Activated naive CD8-positive, alpha-beta T cell treated with anti-CD3 and anti-CD28 coated beads for 36 hours (primary cell): ENCODE measurements around the gene ZBED4. TPM values are rescaled to one million over a fixed set of nuclear protein-coding genes. Genes with fewer than 3 reads are reported as not detected.
"Not testable (repeated sequence)": the region's sequence is repeated elsewhere in the genome, so short reads cannot be mapped to it uniquely, and the experiment has no call there.

Source experiments
- DNase-seq: peaks from one replicate; pipeline ENCODE4 v3.0.0; 2021
- H3K27ac Mint-ChIP-seq: one replicate; pipeline ENCODE4 v1.8.0; 2022; ENCODE audit warnings: mild to moderate bottlenecking, moderate library complexity, mixed read lengths
- H3K27me3 Mint-ChIP-seq: one replicate; pipeline ENCODE4 v1.8.0; 2022; ENCODE audit warnings: mild to moderate bottlenecking, mixed read lengths
- H3K36me3 Mint-ChIP-seq: one replicate; pipeline ENCODE4 v1.8.0; 2021; ENCODE audit warnings: mild to moderate bottlenecking, mixed read lengths
- H3K4me1 Mint-ChIP-seq: one replicate; pipeline ENCODE4 v1.8.0; 2021; ENCODE audit warnings: mixed read lengths
- H3K4me3 Mint-ChIP-seq: one replicate; pipeline ENCODE4 v1.8.0; 2022; ENCODE audit warnings: mild to moderate bottlenecking, moderate library complexity, mixed read lengths
- H3K9me3 Mint-ChIP-seq: one replicate; pipeline ENCODE4 v1.8.0; 2022; ENCODE audit warnings: mixed read lengths
- total RNA-seq, 2 experiments: library from RNA; stranded (reverse); gene quantifications; one replicate each; pipeline ENCODE4 v1.2.3, GENCODE V29; 2021

ZBED4 gene
- total RNA-seq, 2 experiments from 2014 or later: 20.6 to 20.7 TPM

GRCh38 chr22:49845666-49846459, 7.8 kb upstream of the ZBED4 start:
- Mint-ChIP-seq H3K36me3 (no peaks in the 10 kb centered on the region), H3K9me3 (no peaks in the 10 kb centered on the region), H3K4me3 (no peak overlapping the region), H3K4me1 (peaks cover 2% of the 10 kb centered on the region), H3K27me3 (peaks cover 20% of the 10 kb centered on the region), H3K27ac (no peak overlapping the region)
- no peak for DNase-seq

GRCh38 chr22:49847751-49848689, 5.6 kb upstream of the ZBED4 start:
- no peaks in the 10 kb centered on the region for H3K9me3 Mint-ChIP-seq
- H3K4me1 Mint-ChIP-seq: peaks cover 4% of the 10 kb centered on the region
- H3K27me3 Mint-ChIP-seq: peaks cover 25% of the 10 kb centered on the region
- no peaks in the 10 kb centered on the region for H3K36me3 Mint-ChIP-seq
- H3K27ac Mint-ChIP-seq: no peak overlapping the region
- DNase-seq: no peak
- peak overlapping the region; percentile 18 for H3K4me3 Mint-ChIP-seq

- Mint-ChIP-seq H3K27me3 (peaks cover 25% of the 10 kb centered on the region), H3K27ac (no peak overlapping the region), H3K4me1 (peaks cover 4% of the 10 kb centered on the region), H3K36me3 (no peaks in the 10 kb centered on the region), H3K9me3 (no peaks in the 10 kb centered on the region), H3K4me3 (peak overlapping the region; percentile 14)
- DNase-seq: no peak
Measured at GRCh38 chr22:49848690-49849160, 4.9 kb upstream of the ZBED4 start.

GRCh38 chr22:49849161-49850020, 4.3 kb upstream of the ZBED4 start:
- Mint-ChIP-seq H3K9me3 (no peaks in the 10 kb centered on the region), H3K4me1 (peaks cover 4% of the 10 kb centered on the region), H3K36me3 (no peaks in the 10 kb centered on the region), H3K27me3 (peaks cover 25% of the 10 kb centered on the region), H3K27ac (no peak overlapping the region), H3K4me3 (peak overlapping the region; percentile 48)
- no peak for DNase-seq

GRCh38 chr22:49850021-49850911, 3.4 kb upstream of the ZBED4 start:
- Mint-ChIP-seq H3K9me3 (no peaks in the 10 kb centered on the region), H3K4me3 (peak overlapping the region; percentile 48), H3K36me3 (no peaks in the 10 kb centered on the region), H3K4me1 (peaks cover 11% of the 10 kb centered on the region), H3K27me3 (peaks cover 25% of the 10 kb centered on the region), H3K27ac (no peak overlapping the region)
- DNase-seq: no peak

- Mint-ChIP-seq H3K4me3 (peak overlapping the region; percentile 33), H3K36me3 (no peaks in the 10 kb centered on the region), H3K4me1 (peaks cover 20% of the 10 kb centered on the region), H3K27me3 (peaks cover 25% of the 10 kb centered on the region), H3K9me3 (no peaks in the 10 kb centered on the region), H3K27ac (no peak overlapping the region)
- no peak for DNase-seq
Measured at GRCh38 chr22:49850959-49851802, 2.5 kb upstream of the ZBED4 start.

GRCh38 chr22:49852568-49852897, 1.1 kb upstream of the ZBED4 start:
- peak overlapping the region; percentile 20 for H3K27ac Mint-ChIP-seq
- not testable (repeated sequence) for DNase-seq

GRCh38 chr22:49853981-49854831, 562 bp downstream of the ZBED4 start:
- DNase-seq: peak; percentile 42
- peak overlapping the region; percentile 92 for H3K27ac Mint-ChIP-seq
- peaks cover 3% of the 10 kb centered on the region for H3K36me3 Mint-ChIP-seq
- H3K4me1 Mint-ChIP-seq: peaks cover 37% of the 10 kb centered on the region
- H3K27me3 Mint-ChIP-seq: peaks cover 17% of the 10 kb centered on the region
- peak overlapping the region; percentile 97 for H3K4me3 Mint-ChIP-seq
- no peaks in the 10 kb centered on the region for H3K9me3 Mint-ChIP-seq

More at GRCh38 chr22:49852568-49852897, 1.1 kb upstream of the ZBED4 start:
- peak overlapping the region; percentile 68 for H3K4me3 Mint-ChIP-seq
- peaks cover 27% of the 10 kb centered on the region for H3K4me1 Mint-ChIP-seq
- H3K27me3 Mint-ChIP-seq: peaks cover 25% of the 10 kb centered on the region
- not testable (repeated sequence) for H3K9me3 Mint-ChIP-seq, H3K36me3 Mint-ChIP-seq

- peaks cover 37% of the 10 kb centered on the region for H3K4me1 Mint-ChIP-seq
- peak overlapping the region; percentile 50 for H3K27ac Mint-ChIP-seq
Measured at GRCh38 chr22:49855251-49855911, 1.7 kb downstream of the ZBED4 start.

GRCh38 chr22:49856343-49856742, 2.7 kb downstream of the ZBED4 start:
- no peak for DNase-seq
- Mint-ChIP-seq H3K36me3 (peaks cover 3% of the 10 kb centered on the region), H3K9me3 (no peaks in the 10 kb centered on the region), H3K4me1 (peaks cover 39% of the 10 kb centered on the region), H3K27me3 (no peaks in the 10 kb centered on the region), H3K27ac (no peak overlapping the region), H3K4me3 (no peak overlapping the region)

More at GRCh38 chr22:49855251-49855911, 1.7 kb downstream of the ZBED4 start:
- DNase-seq: no peak
- peaks cover 3% of the 10 kb centered on the region for H3K36me3 Mint-ChIP-seq
- peak overlapping the region; percentile 97 for H3K4me3 Mint-ChIP-seq
- peaks cover 10% of the 10 kb centered on the region for H3K27me3 Mint-ChIP-seq
- no peaks in the 10 kb centered on the region for H3K9me3 Mint-ChIP-seq

- no peaks in the 10 kb centered on the region for H3K9me3 Mint-ChIP-seq
- no peak overlapping the region for H3K27ac Mint-ChIP-seq
- no peaks in the 10 kb centered on the region for H3K27me3 Mint-ChIP-seq
- H3K36me3 Mint-ChIP-seq: peaks cover 3% of the 10 kb centered on the region
- peaks cover 40% of the 10 kb centered on the region for H3K4me1 Mint-ChIP-seq
- no peak for DNase-seq
- no peak overlapping the region for H3K4me3 Mint-ChIP-seq
Measured at GRCh38 chr22:49856766-49857618, 3.3 kb downstream of the ZBED4 start.
